ENCODE results near the gene DPPA4.

- TF ChIP-seq POLR2AphosphoS5 (IDR thresholded peaks at IDR 0.05; ENCODE audit: low read depth, low read length): no peak
- no peak for TF ChIP-seq TAF1 (IDR thresholded peaks at IDR 0.05; ENCODE audit: borderline replicate concordance, low read depth, low read length)
- no peak for TF ChIP-seq POLR2A (IDR thresholded peaks at IDR 0.05; ENCODE audit: low read depth, low read length)
Measured at GRCh38 chr3:109339197-109339596, 1.9 kb upstream of the DPPA4 start.
